DND-41 (cell line): ENCODE measurements around the gene MAGEC2.

ENCODE experiments used
- EZH2 ChIP-seq: IDR thresholded peaks from 3 replicates; pipeline ENCODE4 v1.6.1; 2012; ENCODE audit warnings: borderline replicate concordance, low read depth, mild to moderate bottlenecking, moderate library complexity, low read length, inconsistent platforms; ENCODE audit not compliant: severe bottlenecking
- TF ChIP-seq, protein P1 (sequence below): IDR thresholded peaks from 2 replicates; pipeline ENCODE4 v1.5.1; 2012; ENCODE audit warnings: borderline replicate concordance, low read length, moderate library complexity, mild to moderate bottlenecking; ENCODE audit not compliant: poor library complexity, severe bottlenecking; ENCODE audit errors: extremely low read depth

DNA sequence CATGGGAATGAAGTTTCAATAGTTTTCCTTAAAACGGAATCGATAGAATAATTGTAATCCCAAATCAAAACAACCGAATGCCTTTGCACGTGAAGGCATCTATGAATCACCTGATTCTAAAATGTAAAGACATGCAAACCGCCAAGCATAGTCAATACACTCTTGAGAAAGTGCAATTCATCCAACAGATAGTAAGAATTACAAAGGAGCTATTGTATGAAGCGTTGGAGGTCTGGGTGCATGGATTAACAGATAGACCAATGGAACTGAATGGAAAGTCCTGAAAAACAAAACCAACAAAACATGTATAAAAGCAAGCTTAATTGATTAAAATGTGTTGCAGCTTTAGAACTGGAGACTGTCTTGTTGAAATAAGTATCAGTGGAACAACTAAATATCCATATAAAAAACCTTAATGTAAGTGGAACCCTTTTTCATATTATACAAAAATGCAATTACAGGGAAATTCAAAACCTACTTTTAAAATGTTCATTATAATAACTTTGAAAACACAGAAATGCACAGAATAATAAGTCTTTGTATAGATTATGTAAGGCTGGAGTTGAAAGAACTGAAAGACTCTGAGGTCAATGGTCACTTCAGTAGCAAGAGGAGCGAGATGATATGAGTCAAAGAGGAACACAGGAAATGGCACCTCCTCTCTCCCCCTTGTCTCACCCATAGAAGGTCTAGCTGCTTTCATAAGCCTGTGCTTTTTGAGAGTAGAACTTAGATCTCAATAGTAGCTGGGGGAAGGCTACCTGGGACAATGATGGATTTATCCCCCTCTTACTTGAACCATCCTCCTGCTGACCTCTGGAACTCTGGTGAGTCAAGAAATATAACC is 20.1 kb downstream of the MAGEC2 start:
- TF ChIP-seq, protein P1, sequence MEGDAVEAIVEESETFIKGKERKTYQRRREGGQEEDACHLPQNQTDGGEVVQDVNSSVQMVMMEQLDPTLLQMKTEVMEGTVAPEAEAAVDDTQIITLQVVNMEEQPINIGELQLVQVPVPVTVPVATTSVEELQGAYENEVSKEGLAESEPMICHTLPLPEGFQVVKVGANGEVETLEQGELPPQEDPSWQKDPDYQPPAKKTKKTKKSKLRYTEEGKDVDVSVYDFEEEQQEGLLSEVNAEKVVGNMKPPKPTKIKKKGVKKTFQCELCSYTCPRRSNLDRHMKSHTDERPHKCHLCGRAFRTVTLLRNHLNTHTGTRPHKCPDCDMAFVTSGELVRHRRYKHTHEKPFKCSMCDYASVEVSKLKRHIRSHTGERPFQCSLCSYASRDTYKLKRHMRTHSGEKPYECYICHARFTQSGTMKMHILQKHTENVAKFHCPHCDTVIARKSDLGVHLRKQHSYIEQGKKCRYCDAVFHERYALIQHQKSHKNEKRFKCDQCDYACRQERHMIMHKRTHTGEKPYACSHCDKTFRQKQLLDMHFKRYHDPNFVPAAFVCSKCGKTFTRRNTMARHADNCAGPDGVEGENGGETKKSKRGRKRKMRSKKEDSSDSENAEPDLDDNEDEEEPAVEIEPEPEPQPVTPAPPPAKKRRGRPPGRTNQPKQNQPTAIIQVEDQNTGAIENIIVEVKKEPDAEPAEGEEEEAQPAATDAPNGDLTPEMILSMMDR: no peak
- TF ChIP-seq EZH2: no peak
